Natural killer cell (primary cell): ENCODE results near the gene ACAT2. TPM values are rescaled to one million over a fixed set of nuclear protein-coding genes. Genes with fewer than 3 reads are reported as not detected.
A peak's percentile ranks its signal among the peaks of the same experiment; 100 is the strongest.
"Not testable (repeated sequence)": the region's sequence is repeated elsewhere in the genome, so short reads cannot be mapped to it uniquely, and the experiment has no call there.

ENCODE experiments used
- ATAC-seq, 3 donors: fragments of 150-1000 bp in 2 of 3; fragments of 200-7000 bp in 1 of 3; cut with Tn5 transposase; 1 replicate in 1 of 3; 2 replicates in 2 of 3; pipeline ENCODE4 v1.10.0; 2021; ENCODE audit warnings: mild to moderate bottlenecking in 2 of 3, moderate library complexity in 2 of 3
- DNase-seq, 2 donors: peaks; one replicate each; pipeline versions ENCODE4 v3.0.0 to v3.0.0-alpha.2; 2013 to 2021; ENCODE audit warnings: mixed read lengths in 1 of 2
- H3K27ac ChIP-seq: one replicate; pipeline ENCODE4 v1.5.1; 2013; ENCODE audit warnings: mild to moderate bottlenecking, low read length
- H3K27me3 ChIP-seq: one replicate; pipeline ENCODE4 v1.6.1; 2013; ENCODE audit warnings: low read length; ENCODE audit not compliant: control insufficient read depth, insufficient read depth
- H3K36me3 ChIP-seq: one replicate; pipeline ENCODE4 v1.6.1; 2013; ENCODE audit warnings: low read length; ENCODE audit not compliant: control insufficient read depth, insufficient read depth
- H3K4me1 ChIP-seq: one replicate; pipeline ENCODE4 v1.6.1; 2013; ENCODE audit warnings: low read length; ENCODE audit not compliant: control insufficient read depth, insufficient read depth
- H3K4me3 ChIP-seq: one replicate; pipeline ENCODE4 v1.5.1; 2013; ENCODE audit warnings: low read length
- H3K9me3 ChIP-seq: one replicate; pipeline ENCODE4 v1.6.1; 2013; ENCODE audit warnings: low read length; ENCODE audit not compliant: control insufficient read depth, insufficient read depth
- H3K27ac Mint-ChIP-seq, 2 donors: one replicate each; pipeline ENCODE4 v1.8.0; 2022; ENCODE audit warnings: mild to moderate bottlenecking in 2 of 2, mixed read lengths in 2 of 2, moderate library complexity in 1 of 2
- H3K27me3 Mint-ChIP-seq, 2 donors: one replicate each; pipeline ENCODE4 v1.8.0; 2022; ENCODE audit warnings: low read depth in 2 of 2, mixed read lengths in 2 of 2
- H3K36me3 Mint-ChIP-seq: one replicate; pipeline ENCODE4 v1.8.0; 2022; ENCODE audit warnings: mixed read lengths
- H3K4me1 Mint-ChIP-seq, 2 donors: one replicate each; pipeline ENCODE4 v1.8.0; 2022; ENCODE audit warnings: mixed read lengths in 2 of 2
- H3K4me3 Mint-ChIP-seq: one replicate; pipeline ENCODE4 v1.8.0; 2022; ENCODE audit warnings: mild to moderate bottlenecking, moderate library complexity, mixed read lengths
- H3K9me3 Mint-ChIP-seq, 2 donors: one replicate each; pipeline ENCODE4 v1.8.0; 2022; ENCODE audit warnings: mixed read lengths in 2 of 2
- CTCF ChIP-seq: fragments of 200-600 bp; IDR thresholded peaks from one replicate; pipeline ENCODE4 v1.8.0; 2022; ENCODE audit warnings: antibody characterized with exemption
- WGBS: methylation state at CpG from one replicate; pipeline ENCODE4 v1.1.7; 2013; ENCODE audit warnings: missing lambda C conversion rate; ENCODE audit not compliant: insufficient coverage; 5-methylcytosine and 5-hydroxymethylcytosine counted together
- intact Hi-C: fragments of 100-400 bp; cut with micrococcal nuclease; formaldehyde crosslinking; loops from one replicate; pipeline ENCODE4 v1.14.2; 2022
- total RNA-seq, 4 donors: library from RNA; stranded (reverse); fragments of 120-200 nt in 1 of 4; gene quantifications; one replicate each; pipeline versions ENCODE4 v1.2.3 to v1.2.4, GENCODE V29; 2013 to 2022

ACAT2 gene
- total RNA-seq, 3 donors from 2014 or later (not counting 1 experiment from before 2014, with no cell fraction given): 21.7 to 31.7 (median 26.5) TPM

DNA sequence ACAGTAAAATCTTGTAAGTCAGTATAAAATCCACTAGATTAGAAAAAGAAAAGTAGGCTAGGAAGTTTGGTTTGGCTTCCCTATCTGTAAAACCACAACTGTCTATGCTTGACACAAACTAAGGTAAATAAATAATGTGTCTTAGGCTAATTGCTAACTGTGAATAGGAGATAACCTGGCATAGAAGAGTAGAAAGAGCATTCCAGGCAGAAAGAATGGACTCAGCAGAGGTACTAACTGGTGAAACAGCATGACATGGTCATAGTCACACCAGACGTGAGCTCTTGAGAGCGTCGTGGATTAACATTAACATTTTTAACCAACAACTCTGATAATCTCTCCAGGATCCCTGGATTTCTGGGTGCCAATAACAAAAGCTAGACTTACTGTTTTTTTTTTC lies 43.2 kb upstream of the ACAT2 start:
- TF ChIP-seq CTCF: no peak
- intact Hi-C loops: no loop called here
- no peak overlapping the region for H3K27ac ChIP-seq
- Mint-ChIP-seq H3K4me1 (peaks cover 5 to 8% of the 10 kb centered on the region in 2 donors), H3K27ac (no peak overlapping the region), H3K36me3 (no peaks in the 10 kb centered on the region), H3K4me3 (no peak overlapping the region), H3K9me3 (peaks cover 0 to 3% of the 10 kb centered on the region in 2 donors), H3K27me3 (no peaks in the 10 kb centered on the region)
- no peaks in the 10 kb centered on the region for H3K27me3 ChIP-seq
- no peak overlapping the region for H3K4me3 ChIP-seq
- no peak for ATAC-seq
- DNase-seq: no peak
- WGBS: 73% methylated on average over 3 of the region's 3 CpGs
- H3K9me3 ChIP-seq: no peaks in the 10 kb centered on the region
- no peaks in the 10 kb centered on the region for H3K36me3 ChIP-seq
- H3K4me1 ChIP-seq: peaks cover 2% of the 10 kb centered on the region

DNA sequence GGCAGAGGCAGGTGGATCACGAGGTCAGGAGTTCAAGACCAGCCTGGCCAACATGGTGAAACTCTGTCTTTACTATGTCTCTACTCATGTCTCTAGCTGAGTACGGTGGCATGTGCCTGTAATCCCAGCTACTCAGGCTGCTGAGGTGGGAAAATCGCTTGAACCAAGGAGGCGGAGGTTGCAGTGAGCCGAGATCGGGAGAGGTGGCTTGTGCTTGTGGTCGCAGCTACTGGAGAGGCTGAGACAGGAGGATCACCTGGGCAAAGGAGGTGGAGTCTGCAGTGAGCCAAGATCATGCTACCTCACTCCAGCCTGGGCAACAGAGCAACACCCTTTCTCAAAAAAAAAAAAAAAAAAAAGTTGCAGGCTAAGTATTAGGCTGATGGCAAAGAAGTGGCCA lies 42.6 kb upstream of the ACAT2 start:
- Histone ChIP-seq H3K36me3 (no peaks in the 10 kb centered on the region), H3K4me3 (no peak overlapping the region), H3K27ac (no peak overlapping the region), H3K4me1 (peaks cover 2% of the 10 kb centered on the region), H3K9me3 (no peaks in the 10 kb centered on the region), H3K27me3 (no peaks in the 10 kb centered on the region)
- DNase-seq (no peak), ATAC-seq (no peak)
- Mint-ChIP-seq H3K27me3 (no peaks in the 10 kb centered on the region), H3K4me1 (peaks cover 5 to 8% of the 10 kb centered on the region in 2 donors), H3K36me3 (no peaks in the 10 kb centered on the region), H3K4me3 (no peak overlapping the region), H3K27ac (no peak overlapping the region), H3K9me3 (peaks cover 0 to 3% of the 10 kb centered on the region in 2 donors)
- TF ChIP-seq CTCF: no peak
- WGBS: 98% methylated on average over 7 of the region's 7 CpGs
- intact Hi-C loops: no loop called here

- Histone ChIP-seq H3K27ac (no peak overlapping the region), H3K9me3 (no peaks in the 10 kb centered on the region), H3K4me3 (no peak overlapping the region), H3K4me1 (peaks cover 2% of the 10 kb centered on the region), H3K36me3 (no peaks in the 10 kb centered on the region), H3K27me3 (no peaks in the 10 kb centered on the region)
- DNase-seq: peak in 1 of 2 donors; percentile 87
- no peaks in the 10 kb centered on the region for H3K27me3 Mint-ChIP-seq
- ATAC-seq: peak in 2 of 3 donors; percentile 57 to 58
- intact Hi-C loops: no loop called here
- peaks cover 0 to 3% of the 10 kb centered on the region in 2 donors for H3K9me3 Mint-ChIP-seq
- H3K36me3 Mint-ChIP-seq: no peaks in the 10 kb centered on the region
- 68% methylated on average over 6 of the region's 7 CpGs for WGBS
- peaks cover 0 to under 1% of the 10 kb centered on the region in 2 donors for H3K4me1 Mint-ChIP-seq
- H3K27ac Mint-ChIP-seq: no peak overlapping the region
- no peak overlapping the region for H3K4me3 Mint-ChIP-seq
- peak; percentile 57 for TF ChIP-seq CTCF
Observed at GRCh38 chr6:159720708-159721107, 41.1 kb upstream of the ACAT2 start.

GRCh38 chr6:159721981-159722380 lies 39.9 kb upstream of the ACAT2 start:
- H3K4me3 ChIP-seq, H3K36me3 ChIP-seq, H3K9me3 Mint-ChIP-seq, H3K27ac Mint-ChIP-seq, H3K9me3 ChIP-seq, H3K4me1 ChIP-seq, H3K36me3 Mint-ChIP-seq, DNase-seq, H3K27me3 Mint-ChIP-seq, H3K27ac ChIP-seq, H3K27me3 ChIP-seq, ATAC-seq, intact Hi-C loops, H3K4me3 Mint-ChIP-seq: not testable (repeated sequence)
- WGBS: 99% methylated on average over 2 of the region's 3 CpGs
- H3K4me1 Mint-ChIP-seq: peaks cover 12% of the 10 kb centered on the region in 2 donors
